Kidney (tissue), 14 donors: Measurements from ENCODE around the gene ME3. TPM values are rescaled to one million over a fixed set of nuclear protein-coding genes. Genes with fewer than 3 reads are reported as not detected.
"Not testable (repeated sequence)": the region's sequence is repeated elsewhere in the genome, so short reads cannot be mapped to it uniquely, and the experiment has no call there.

ENCODE experiments used
- DNase-seq, 5 donors: peaks; one replicate each; pipeline ENCODE4 v3.0.0-alpha.2; 2013 to 2020
- FAIRE-seq: peaks from 2 replicates; lab custom pipeline; 2012; peaks lifted over from hg19 to GRCh38; lab: Jason Lieb, UNC
- H3K27ac ChIP-seq, 2 donors: one replicate each; pipeline ENCODE4 v1.7.0; 2013; ENCODE audit warnings: low read depth in 2 of 2, low read length in 2 of 2, inconsistent platforms in 1 of 2
- H3K27me3 ChIP-seq: one replicate; pipeline ENCODE4 v1.7.1; 2013; ENCODE audit warnings: low read length, inconsistent platforms; ENCODE audit not compliant: control insufficient read depth, insufficient read depth
- H3K36me3 ChIP-seq, 3 donors: one replicate each; pipeline versions ENCODE4 v1.7.0 to v1.7.1; 2013; ENCODE audit warnings: low read length in 3 of 3, control low read depth in 1 of 3, inconsistent platforms in 1 of 3; ENCODE audit not compliant: insufficient read depth in 3 of 3, control insufficient read depth in 2 of 3
- H3K4me1 ChIP-seq, 3 donors: one replicate each; pipeline versions ENCODE4 v1.7.0 to v1.7.1; 2013; ENCODE audit warnings: low read length in 3 of 3, inconsistent platforms in 1 of 3, low read depth in 1 of 3; ENCODE audit not compliant: control insufficient read depth in 2 of 3, insufficient read depth in 2 of 3
- H3K4me3 ChIP-seq, 3 donors: one replicate each; pipeline versions ENCODE4 v1.7.0 to v1.8.1; 2013; ENCODE audit warnings: low read length in 3 of 3, control low read depth in 1 of 3, inconsistent platforms in 1 of 3
- H3K9ac ChIP-seq, 3 donors: one replicate each; pipeline versions ENCODE4 v1.7.0 to v1.7.1; 2013; ENCODE audit warnings: low read length in 3 of 3, control low read depth in 1 of 3, inconsistent platforms in 1 of 3
- H3K9me3 ChIP-seq, 3 donors: one replicate each; pipeline versions ENCODE4 v1.7.0 to v1.7.1; 2013; ENCODE audit warnings: low read length in 3 of 3, control low read depth in 1 of 3, inconsistent platforms in 1 of 3; ENCODE audit not compliant: control insufficient read depth in 2 of 3, insufficient read depth in 1 of 3
- CTCF ChIP-seq: IDR thresholded peaks from 3 replicates; pipeline ENCODE4 v1.5.1; 2012; ENCODE audit warnings: mild to moderate bottlenecking, moderate library complexity, borderline replicate concordance; ENCODE audit not compliant: insufficient read depth; ENCODE audit errors: extremely low read depth
- intact Hi-C: fragments of 100-400 bp; cut with DNase I; formaldehyde crosslinking; loops from one replicate; pipeline ENCODE4 v1.11.1; 2022
- polyA plus RNA-seq: library from polyadenylated mRNA; stranded (reverse); fragments of 350-450 nt; fragmentation: Illumina TruSeq; extraction: RNeasy Lipid Tissue Mini Kit (QIAGEN cat#74804); gene quantifications from one replicate; pipeline ENCODE4 v1.2.3, GENCODE V29; 2014; ENCODE audit warnings: low read depth, low replicate concordance; ENCODE audit not compliant: insufficient read depth
- total RNA-seq: library from RNA; stranded (reverse); fragmentation: NEBNext Ultra II Directional; extraction: Animal tissue kit (Norgen Biotek cat#: 25700); gene quantifications from one replicate; pipeline ENCODE4 v1.2.1, GENCODE V29; 2021
- donor health status: control.
- donor health status: control.
- donor health status: control.
- donor health status: control.
- donor health status: control.
- donor health status: DM: yes; HTN: yes; CAD: no.
- donor health status: Normal renal cell carcinoma (clear cell type).

ME3 gene
- total and polyA plus RNA-seq, 2 donors from 2014 or later: 13.2 to 32.2 TPM

- Histone ChIP-seq H3K27me3 (no peaks in the 10 kb centered on the region), H3K4me3 (no peak overlapping the region), H3K9me3 (no peaks in the 10 kb centered on the region), H3K9ac (no peak overlapping the region), H3K4me1 (no peaks in the 10 kb centered on the region), H3K36me3 (no peaks in the 10 kb centered on the region), H3K27ac (no peak overlapping the region)
- DNase-seq: no peak
- no peak for TF ChIP-seq CTCF
- no peak for FAIRE-seq
- intact Hi-C loops: no loop called here
Measured at GRCh38 chr11:86660736-86661135, 11.7 kb downstream of the ME3 start.

- Histone ChIP-seq H3K9me3 (no peaks in the 10 kb centered on the region), H3K27ac (no peak overlapping the region), H3K27me3 (no peaks in the 10 kb centered on the region), H3K9ac (no peak overlapping the region), H3K36me3 (no peaks in the 10 kb centered on the region), H3K4me1 (no peaks in the 10 kb centered on the region), H3K4me3 (no peak overlapping the region)
- TF ChIP-seq CTCF: no peak
- no peak for FAIRE-seq
- DNase-seq: peak in 1 of 5 donors; percentile 45
- intact Hi-C loops: no loop called here
Measured at GRCh38 chr11:86660088-86660487, 12.3 kb downstream of the ME3 start.

GRCh38 chr11:86658534-86658933 is 13.9 kb downstream of the ME3 start:
- Histone ChIP-seq H3K4me1 (no peaks in the 10 kb centered on the region), H3K9me3 (no peaks in the 10 kb centered on the region), H3K27me3 (no peaks in the 10 kb centered on the region), H3K4me3 (no peak overlapping the region), H3K27ac (no peak overlapping the region), H3K9ac (no peak overlapping the region), H3K36me3 (no peaks in the 10 kb centered on the region)
- TF ChIP-seq CTCF: no peak
- intact Hi-C loops: no loop called here
- FAIRE-seq: no peak
- DNase-seq: no peak

- H3K4me1 ChIP-seq, intact Hi-C loops, FAIRE-seq, H3K9me3 ChIP-seq, H3K27ac ChIP-seq, H3K36me3 ChIP-seq, H3K4me3 ChIP-seq, H3K9ac ChIP-seq, H3K27me3 ChIP-seq, DNase-seq: not testable (repeated sequence)
Measured at GRCh38 chr11:86645212-86645611, 27.2 kb downstream of the ME3 start.
